ENCODE measurements around the gene ATF6. TPM values are rescaled to one million over a fixed set of nuclear protein-coding genes. Genes with fewer than 3 reads are reported as not detected.

Gene ATF6
- total and polyA plus RNA-seq, 2 donors (not counting 1 experiment from before 2014, with no cell fraction given): 5.7 to 26.6 TPM

- DNase-seq: no peak
- ATAC-seq (ENCODE audit: low read depth): no peak
- CTCF ChIA-PET: interaction anchor here (1.0 to 1.5 kb wide), 2 partner anchors 11 to 18 kb away, joined by 3 to 4 read pairs; no protein-coding TSS in a partner anchor
- no peak overlapping the region for H3K4me2 ChIP-seq (replicated peaks; ENCODE audit: low read depth, low read length, poor library complexity, severe bottlenecking)
- H3K27ac ChIP-seq (ENCODE audit: low read length in 2 of 2): no peak overlapping the region
- no peak overlapping the region for H3K4me3 ChIP-seq (ENCODE audit: control extremely low read depth in 1 of 5, extremely low read depth in 1 of 5, insufficient read depth in 1 of 5, low read depth in 2 of 5, low read length in 4 of 5)
- no peak overlapping the region for H2AFZ ChIP-seq (ENCODE audit: insufficient read depth, low read depth, low read length, poor library complexity, severe bottlenecking)
- no peaks in the 10 kb centered on the region for H3K9me3 ChIP-seq (ENCODE audit: control extremely low read depth in 1 of 3, control insufficient read depth in 2 of 3, insufficient read depth in 1 of 3, low read length in 2 of 3)
- peaks cover 45 to 54% of the 10 kb centered on the region in 2 donors for H3K4me1 ChIP-seq (ENCODE audit: control insufficient read depth in 2 of 2, insufficient read depth in 2 of 2, low read length in 2 of 2)
- no peaks in the 10 kb centered on the region for H3K36me3 ChIP-seq (replicated peaks in 1 of 2; ENCODE audit: control extremely low read depth in 1 of 2, control insufficient read depth in 1 of 2, extremely low read depth in 1 of 2, insufficient read depth in 2 of 2, low read length in 1 of 2)
- POLR2A ChIA-PET: no interaction called here
- TF ChIP-seq CTCF (IDR thresholded peaks at IDR 0.05): no peak
- TF ChIP-seq EZH2 (IDR thresholded peaks at IDR 0.05; ENCODE audit: borderline replicate concordance, insufficient read depth, low read depth, low read length, poor library complexity, severe bottlenecking): no peak
- H3K9ac ChIP-seq (ENCODE audit: low read length): no peak overlapping the region
- intact Hi-C loops (cut with micrococcal nuclease): no loop called here
- Mint-ChIP-seq H3K9me3 (ENCODE audit: insufficient read depth) (no peaks in the 10 kb centered on the region), H3K4me3 (no peak overlapping the region), H3K4me1 (peaks cover 59% of the 10 kb centered on the region), H3K27ac (no peak overlapping the region), H3K27me3 (no peaks in the 10 kb centered on the region)
- peaks cover 0 to 7% (median 0%) of the 10 kb centered on the region in 4 experiments for H3K27me3 ChIP-seq (replicated peaks in 1 of 4; ENCODE audit: control extremely low read depth in 1 of 4, control insufficient read depth in 3 of 4, insufficient read depth in 4 of 4, low read length in 3 of 4)
- no peaks in the 10 kb centered on the region for H4K20me1 ChIP-seq (ENCODE audit: control insufficient read depth, insufficient read depth, low read length, poor library complexity, severe bottlenecking)
- no CpG with 5 or more reads among the region's 1 CpG for WGBS (ENCODE audit: insufficient coverage)
- H3K79me2 ChIP-seq (ENCODE audit: control insufficient read depth, insufficient read depth, low read length): no peaks in the 10 kb centered on the region
These were observed 45.7 kb upstream of the ATF6 start for GRCh38 chr1:161720422-161720821.

DNA sequence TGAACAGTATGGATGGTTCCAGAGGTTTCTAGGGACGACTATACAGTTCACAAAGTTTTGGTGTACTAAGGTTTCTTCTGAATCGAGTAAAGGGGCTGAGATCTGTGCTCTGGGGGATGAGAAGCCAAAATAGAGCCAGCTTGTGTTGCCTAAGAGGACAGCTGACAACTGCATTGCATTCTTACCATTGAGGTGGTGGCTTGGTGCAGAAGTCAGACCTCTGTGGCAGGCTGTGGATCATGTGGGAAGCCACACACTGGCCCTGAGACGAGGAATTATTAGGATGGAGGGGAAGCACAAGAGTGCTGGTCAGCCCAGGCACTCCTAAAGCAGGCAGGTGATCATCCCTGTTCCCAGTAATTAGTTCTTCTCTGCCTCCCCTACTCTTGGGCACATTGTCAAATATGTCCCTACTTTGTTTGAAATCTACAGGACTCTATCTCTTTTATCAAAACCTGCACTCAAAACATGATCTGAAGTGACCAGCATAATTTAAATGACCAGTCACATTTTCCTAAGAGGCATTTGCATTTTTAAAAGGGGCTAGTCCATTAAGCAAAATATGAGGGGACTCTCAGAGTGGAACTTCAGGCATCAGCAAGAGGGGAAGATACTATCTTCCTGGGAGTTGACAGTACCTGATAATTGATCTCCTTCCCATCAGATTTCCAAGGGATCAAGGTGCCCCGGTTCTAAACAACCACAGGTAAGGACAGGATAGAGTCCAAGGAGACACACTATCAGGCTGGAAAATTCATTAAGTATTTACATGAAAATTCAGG is 45.0 kb upstream of the ATF6 start, which contains the start of gene FCRLB:
Gene FCRLB (plus strand): TSS at position 589 of the 782 bp plus-strand sequence. CDS start 1,129 bp downstream, outside the sequence.
- Mint-ChIP-seq H3K27ac (no peak within 1 kb of the TSS), H3K4me3 (no peak within 1 kb of the TSS), H3K27me3 (no peaks in the 10 kb centered on the region), H3K4me1 (peaks cover 64% of the 10 kb centered on the region), H3K9me3 (ENCODE audit: insufficient read depth) (no peaks in the 10 kb centered on the region)
- H4K20me1 ChIP-seq (ENCODE audit: control insufficient read depth, insufficient read depth, low read length, poor library complexity, severe bottlenecking): no peaks in the 10 kb centered on the region
- H3K36me3 ChIP-seq (replicated peaks in 1 of 2; ENCODE audit: control extremely low read depth in 1 of 2, control insufficient read depth in 1 of 2, extremely low read depth in 1 of 2, insufficient read depth in 2 of 2, low read length in 1 of 2): no peaks in the 10 kb centered on the region
- peaks cover 0 to 7% (median 0%) of the 10 kb centered on the region in 4 experiments for H3K27me3 ChIP-seq (replicated peaks in 1 of 4; ENCODE audit: control extremely low read depth in 1 of 4, control insufficient read depth in 3 of 4, insufficient read depth in 4 of 4, low read length in 3 of 4)
- POLR2A ChIA-PET: interaction anchor here (1.6 to 2.1 kb wide), 2 partner anchors 9 to 14 kb away, joined by 4 to 10 read pairs; partner anchors contain the start of gene FCRLA
- H3K4me3 ChIP-seq (ENCODE audit: control extremely low read depth in 1 of 5, extremely low read depth in 1 of 5, insufficient read depth in 1 of 5, low read depth in 2 of 5, low read length in 4 of 5): no peak within 1 kb of the TSS
- no peaks in the 10 kb centered on the region for H3K79me2 ChIP-seq (ENCODE audit: control insufficient read depth, insufficient read depth, low read length)
- H3K9me3 ChIP-seq (ENCODE audit: control extremely low read depth in 1 of 3, control insufficient read depth in 2 of 3, insufficient read depth in 1 of 3, low read length in 2 of 3): no peaks in the 10 kb centered on the region
- peaks cover 50 to 61% of the 10 kb centered on the region in 2 donors for H3K4me1 ChIP-seq (ENCODE audit: control insufficient read depth in 2 of 2, insufficient read depth in 2 of 2, low read length in 2 of 2)
- intact Hi-C loops (cut with micrococcal nuclease): no loop called here
- CTCF ChIA-PET: interaction anchor here (1.3 to 2.0 kb wide), 2 partner anchors 13 to 16 kb away, joined by 4 to 5 read pairs; no protein-coding TSS in a partner anchor
- DNase-seq: no peak
- no peak within 1 kb of the TSS for H3K27ac ChIP-seq (ENCODE audit: low read length in 2 of 2)
- H3K4me2 ChIP-seq (replicated peaks; ENCODE audit: low read depth, low read length, poor library complexity, severe bottlenecking): no peak within 1 kb of the TSS
- 71% methylated on average over 2 of the region's 4 CpGs for WGBS (ENCODE audit: insufficient coverage)
- no peak for ATAC-seq (ENCODE audit: low read depth)
- no peak for TF ChIP-seq CTCF (IDR thresholded peaks at IDR 0.05)
- no peak for TF ChIP-seq EZH2 (IDR thresholded peaks at IDR 0.05; ENCODE audit: borderline replicate concordance, insufficient read depth, low read depth, low read length, poor library complexity, severe bottlenecking)
- H2AFZ ChIP-seq (ENCODE audit: insufficient read depth, low read depth, low read length, poor library complexity, severe bottlenecking): no peak within 1 kb of the TSS
- no peak within 1 kb of the TSS for H3K9ac ChIP-seq (ENCODE audit: low read length)
